Stimulated activated CD8-positive, alpha-beta memory T cell treated with anti-CD3 and anti-CD28 coated beads, Interleukin-15, amount 100 ng/mL, for 48 hours (primary cell): ENCODE measurements around the gene ASIC1.

ENCODE experiments used
- DNase-seq, 2 donors: peaks; one replicate each; pipeline ENCODE4 v3.0.0-alpha.2; 2020; ENCODE audit warnings: low read depth in 2 of 2

ASIC1 gene

DNA sequence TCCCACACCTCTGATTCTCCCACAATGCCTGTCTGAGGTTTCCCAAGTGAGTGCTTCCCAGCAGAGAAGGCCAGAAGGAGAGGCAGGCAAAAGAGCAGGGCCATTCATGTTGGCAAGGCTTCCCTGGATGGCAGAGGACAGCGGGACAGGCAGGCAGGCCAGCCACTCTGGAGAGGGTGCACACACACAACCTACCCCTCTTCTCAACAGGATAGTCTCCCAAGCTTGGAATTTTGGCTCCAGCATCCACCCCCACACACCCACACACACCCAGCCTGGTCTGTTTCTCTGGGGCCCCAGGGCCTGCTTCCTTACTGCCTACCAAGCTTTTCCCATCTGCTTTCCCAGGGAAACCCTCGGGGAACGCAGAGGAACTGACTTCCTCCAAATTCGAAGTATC lies 16.7 kb upstream of the ASIC1 start:
- no peak for DNase-seq

DNA sequence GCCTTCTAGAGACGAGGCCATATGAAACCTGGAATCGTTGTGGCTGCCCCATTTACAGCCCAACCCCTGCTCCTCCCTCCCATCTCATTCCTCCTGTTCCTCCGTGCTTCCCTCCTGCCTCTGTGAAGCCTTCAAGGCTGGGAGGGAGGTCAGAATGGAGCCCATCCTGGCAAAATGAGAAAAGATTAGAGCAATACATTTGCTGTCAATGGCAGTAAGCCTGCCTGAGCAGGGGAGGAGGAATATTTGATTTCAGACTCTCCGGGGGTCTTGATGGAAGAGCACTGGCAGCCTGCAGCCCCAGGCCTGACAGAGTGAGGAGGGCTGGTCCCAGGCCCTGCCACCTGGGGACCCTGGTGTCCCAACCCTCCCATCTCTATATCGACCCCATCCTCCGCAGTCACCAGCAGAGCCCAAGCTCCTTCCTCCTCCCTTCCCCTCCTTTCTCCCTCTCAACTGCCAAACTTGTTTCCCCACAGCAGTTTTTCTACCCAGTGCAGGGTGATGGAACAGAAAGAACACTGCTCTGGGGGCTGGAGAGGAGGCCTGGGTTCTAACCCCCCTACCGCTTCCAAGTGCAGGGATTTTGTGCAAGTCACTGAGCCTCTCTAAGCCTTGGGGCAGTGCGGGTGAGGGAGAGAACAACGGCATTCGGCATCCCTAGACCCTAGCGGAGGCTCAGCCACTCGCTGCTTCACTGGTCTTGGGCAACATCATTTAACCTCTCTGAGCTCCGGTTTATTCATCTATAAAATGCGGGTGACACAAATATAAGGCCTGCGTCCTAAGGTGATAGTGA lies 16.1 kb upstream of the ASIC1 start:
- no peak for DNase-seq

DNA sequence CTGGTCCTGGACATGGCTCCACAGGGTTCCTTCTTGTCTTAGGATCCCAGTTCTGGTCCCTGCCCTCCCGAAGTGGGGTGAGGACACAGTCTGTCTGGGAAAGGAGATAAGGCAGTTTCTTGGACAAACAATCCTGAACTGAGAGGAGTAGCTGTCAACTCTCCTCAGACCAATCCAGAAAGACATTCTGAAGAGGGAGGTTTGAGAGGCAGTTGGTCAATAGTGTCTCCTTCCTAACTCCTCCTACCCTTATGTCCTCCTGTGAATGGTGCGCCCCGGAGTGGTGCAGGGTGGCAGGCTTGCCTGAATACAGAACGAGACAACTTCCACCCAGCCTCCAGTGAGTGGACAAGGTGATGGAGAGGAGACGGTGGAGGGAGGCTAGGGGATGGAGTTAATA lies 15.4 kb upstream of the ASIC1 start:
- DNase-seq, result no peak

- DNase-seq, result no peak
Measured at GRCh38 chr12:50042693-50043092, 14.7 kb upstream of the ASIC1 start.

DNA sequence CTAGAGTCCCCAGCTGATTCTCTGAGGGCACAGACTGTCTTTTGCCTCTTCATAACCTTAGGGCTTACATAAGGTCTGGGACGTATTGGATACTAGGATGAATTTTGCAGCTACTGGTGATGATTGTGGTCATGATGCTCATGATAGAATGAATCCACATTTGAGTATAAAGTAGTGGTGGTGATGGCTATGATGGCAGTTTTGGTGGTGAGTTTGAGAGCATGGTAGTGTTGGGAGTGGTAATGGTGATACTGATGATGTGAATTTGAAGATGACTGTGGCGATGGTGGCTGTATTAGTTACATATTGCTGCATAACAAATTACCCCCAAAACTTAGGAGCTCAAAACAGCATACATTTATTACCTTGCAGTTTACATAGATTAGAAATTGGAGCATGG lies 14.1 kb upstream of the ASIC1 start:
- no peak for DNase-seq

DNA sequence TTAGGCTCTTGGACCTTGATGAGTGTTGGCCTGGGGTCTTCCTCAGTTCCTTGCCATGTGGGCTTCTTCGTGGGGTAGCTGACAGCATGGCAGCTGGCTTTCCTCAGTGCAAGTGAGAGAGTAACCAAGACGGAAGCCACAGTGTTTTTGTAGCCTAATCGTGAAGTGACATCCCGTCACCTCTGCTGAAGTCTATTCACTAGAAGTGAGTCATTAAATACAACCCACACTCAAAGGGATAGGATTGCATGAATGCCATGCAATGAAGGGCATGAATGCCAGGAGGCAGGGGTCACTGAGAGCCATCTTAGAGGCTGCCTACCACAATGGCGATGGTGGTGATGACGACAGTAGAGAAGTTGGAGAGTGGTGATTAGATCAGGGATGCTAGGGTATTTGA lies 13.5 kb upstream of the ASIC1 start:
- DNase-seq, result no peak

GRCh38 chr12:50047693-50048250 lies 9.6 kb upstream of the ASIC1 start:
- no peak for DNase-seq

DNA sequence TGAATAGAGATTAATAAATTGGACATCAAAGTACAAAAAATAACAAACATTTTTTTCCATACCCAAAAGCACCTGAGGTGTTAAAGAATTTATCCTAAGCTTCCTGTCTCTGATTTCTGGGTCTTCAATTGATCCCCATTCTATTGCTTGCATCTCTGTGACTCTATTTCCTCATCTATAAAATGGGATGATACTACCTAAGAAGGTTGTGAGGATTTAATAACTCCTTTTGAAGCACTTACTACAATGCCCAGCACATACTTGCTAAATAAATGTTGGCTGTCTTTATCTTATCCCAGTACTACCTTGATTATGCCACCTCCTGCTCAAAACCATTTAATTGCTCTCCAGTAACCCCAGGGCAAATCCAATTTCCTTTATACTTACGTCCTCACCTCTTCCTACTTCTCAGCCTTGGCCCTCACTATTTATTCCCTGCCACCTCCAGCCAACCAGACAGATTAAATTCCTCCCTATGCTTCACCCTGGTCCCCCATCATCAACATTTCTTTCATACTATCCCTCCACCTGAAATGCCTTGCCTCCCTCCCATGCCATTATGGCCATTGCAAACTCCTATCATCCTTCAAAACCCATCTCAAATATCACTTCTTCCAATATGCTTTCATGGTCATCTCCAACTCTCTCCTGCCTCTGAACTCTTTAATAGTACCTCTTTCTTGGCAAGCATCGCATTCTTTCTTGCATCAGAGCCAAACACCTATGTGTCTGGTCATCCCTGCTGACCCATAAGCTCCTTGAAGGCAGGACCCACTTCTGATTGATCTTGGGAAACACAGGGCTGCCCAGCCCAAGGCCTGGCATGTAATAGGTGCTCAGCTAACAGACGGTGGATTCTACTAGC lies 7.9 kb upstream of the ASIC1 start:
- DNase-seq, result no peak

DNA sequence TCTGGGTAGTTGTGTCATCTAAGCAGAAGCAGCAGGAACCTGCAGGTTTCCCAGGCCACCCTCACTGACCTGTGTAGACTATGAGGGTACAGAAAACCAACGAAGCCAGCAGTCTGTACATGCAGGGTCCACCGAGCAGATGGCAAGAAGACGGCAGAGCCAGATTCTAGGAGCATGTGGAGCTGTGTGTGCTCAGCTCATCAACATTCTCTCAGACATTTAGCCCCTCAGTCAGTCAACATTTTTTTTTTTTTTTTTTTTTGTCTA lies 7.3 kb upstream of the ASIC1 start:
- DNase-seq, result no peak

GRCh38 chr12:50050410-50051098 lies 6.8 kb upstream of the ASIC1 start:
- DNase-seq, result no peak

DNA sequence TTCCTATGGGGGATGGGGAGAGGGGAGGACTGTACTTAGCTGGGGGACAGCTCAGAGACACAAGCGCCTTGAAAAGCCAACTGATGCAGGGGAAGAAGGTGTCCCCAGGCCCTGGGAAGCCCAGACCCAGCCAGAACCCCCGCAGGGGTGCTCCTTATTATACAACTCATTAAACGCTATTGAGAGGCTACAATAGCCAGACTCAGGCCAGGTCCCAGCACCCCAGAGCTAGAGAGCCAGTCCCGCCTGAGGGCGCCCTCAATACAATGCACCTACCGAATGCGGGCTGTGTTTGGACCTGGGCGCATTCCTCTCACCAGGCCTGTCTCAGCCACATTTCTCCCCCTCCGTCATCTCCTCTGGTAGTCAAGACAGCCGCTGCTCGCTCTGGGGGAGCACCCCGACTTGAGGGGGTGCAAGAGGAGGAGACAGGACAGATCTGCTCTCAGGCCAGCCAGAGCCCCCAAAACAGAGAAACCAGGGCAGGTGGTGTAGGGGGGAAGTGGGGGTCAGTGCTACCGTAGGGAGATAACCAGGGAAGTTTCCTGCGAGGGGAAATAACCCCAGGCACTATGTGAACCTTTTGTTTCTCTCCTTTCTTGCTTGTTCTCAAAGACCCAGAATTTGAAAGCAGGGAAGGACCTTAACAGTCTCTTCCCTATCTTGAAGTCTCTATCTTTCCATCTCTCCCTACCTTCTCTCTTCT lies 6.1 kb upstream of the ASIC1 start:
- DNase-seq, result no peak

- DNase-seq, result no peak
Measured at GRCh38 chr12:50052544-50052943, 4.9 kb upstream of the ASIC1 start.

- DNase-seq, result no peak
Measured at GRCh38 chr12:50052964-50053363, 4.4 kb upstream of the ASIC1 start.

DNA sequence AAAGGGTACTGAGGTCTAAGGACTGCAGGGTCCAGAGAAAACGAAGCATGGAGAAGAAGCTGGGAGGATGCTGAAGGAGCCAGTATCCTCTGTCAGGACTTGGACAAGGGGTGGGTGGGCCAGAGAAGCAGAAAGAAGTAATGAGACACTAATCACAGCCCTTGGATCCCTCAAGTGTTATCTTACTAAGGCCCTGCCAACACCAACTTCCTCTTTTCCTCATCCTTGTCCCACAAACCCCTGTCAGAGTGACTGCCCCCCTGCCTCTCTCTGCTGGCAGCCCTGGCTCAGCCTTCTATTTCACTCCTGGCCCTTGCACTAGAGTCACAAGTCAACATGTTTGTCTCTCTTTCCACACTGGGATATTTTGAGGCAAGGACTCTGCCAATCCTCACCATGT lies 3.8 kb upstream of the ASIC1 start:
- no peak for DNase-seq

DNA sequence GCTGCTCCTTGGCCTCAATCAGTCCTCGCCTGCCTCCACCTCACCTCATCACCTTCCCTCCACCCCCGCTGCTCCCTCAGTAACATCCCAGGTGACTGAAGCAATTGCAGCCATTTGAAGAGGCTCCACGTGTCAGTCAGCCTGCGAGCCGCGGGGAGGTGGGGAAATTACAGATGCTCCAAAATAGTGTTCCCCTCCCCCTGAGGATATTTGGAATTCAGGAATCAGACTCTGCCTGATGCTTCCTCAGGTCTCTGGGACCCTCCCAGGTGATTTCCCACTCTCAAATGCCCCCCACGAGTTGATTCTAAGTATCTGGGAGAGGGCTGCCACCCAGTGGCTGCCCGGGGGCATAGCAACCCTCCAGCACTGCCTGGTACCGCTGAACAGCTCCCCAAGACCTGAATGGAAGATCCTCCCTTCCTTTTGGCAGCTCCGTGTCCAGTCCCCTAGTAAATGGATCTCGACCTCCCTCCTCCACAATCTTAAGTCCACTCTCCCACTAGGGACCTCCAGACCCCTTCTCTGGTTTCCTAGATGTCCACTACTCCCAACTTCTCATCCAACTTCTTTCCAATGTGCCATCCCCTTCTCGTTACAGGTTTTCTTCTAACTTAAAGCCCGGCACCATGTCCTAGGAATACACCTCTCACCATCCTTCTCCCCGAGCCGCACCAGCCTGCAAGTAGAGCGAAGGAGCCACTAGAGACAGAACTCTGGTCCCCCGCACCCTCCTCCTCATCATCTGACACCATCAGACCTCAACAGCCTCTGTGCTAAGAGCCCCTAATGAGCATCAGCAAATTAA lies 1.4 kb upstream of the ASIC1 start:
- DNase-seq, result peak; percentile 42 to 49

GRCh38 chr12:50056639-50056976 lies 788 bp upstream of the ASIC1 start:
- DNase-seq, result no peak

DNA sequence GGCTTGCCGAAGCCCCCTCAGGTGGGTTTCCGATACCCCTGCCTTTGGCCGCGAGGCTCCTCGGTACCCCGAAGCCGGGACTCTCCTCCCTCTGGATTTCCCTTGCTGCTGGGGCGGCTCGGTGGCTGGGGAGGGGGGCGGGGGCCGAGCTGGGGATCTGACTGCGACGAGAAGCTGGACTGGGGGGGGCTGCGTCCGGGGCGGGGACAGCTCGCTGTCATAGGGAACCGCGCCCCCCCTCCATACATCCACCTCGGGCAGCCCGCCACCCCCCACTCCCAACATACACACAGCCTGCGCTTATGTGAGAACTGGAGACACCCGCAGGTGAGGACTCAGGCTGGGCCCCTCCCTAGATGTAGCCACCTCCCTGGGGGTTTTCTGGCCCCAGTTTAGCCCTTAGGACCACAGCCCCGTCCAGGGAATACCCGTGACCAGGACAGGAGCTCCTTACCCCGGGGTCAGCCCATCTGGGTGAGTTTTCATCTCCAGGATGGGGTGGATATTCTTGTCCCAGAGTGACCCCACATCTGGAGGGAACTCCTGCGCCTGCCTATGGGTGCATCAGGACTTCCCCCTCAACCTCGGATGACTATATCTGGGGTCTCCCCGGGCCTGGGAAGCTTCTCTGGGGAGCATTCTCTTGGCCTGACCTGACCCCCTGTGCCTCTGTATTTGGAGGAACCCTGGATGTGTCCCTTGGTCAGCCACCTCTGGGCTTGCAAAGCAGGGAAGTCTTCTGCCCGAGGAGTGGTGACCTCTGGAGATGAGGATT lies 687 bp downstream of the ASIC1 start:
- no peak for DNase-seq

- DNase-seq, result peak in 1 of 2 donors; percentile 27
Measured at GRCh38 chr12:50058743-50059312, 1.4 kb downstream of the ASIC1 start.

- DNase-seq, result peak; percentile 68 to 72
Measured at GRCh38 chr12:50059440-50060119, 2.2 kb downstream of the ASIC1 start.
